Measurements from ENCODE around the gene TMC8. TPM values are rescaled to one million over a fixed set of nuclear protein-coding genes. Genes with fewer than 3 reads are reported as not detected.
"Not testable (repeated sequence)": the region's sequence is repeated elsewhere in the genome, so short reads cannot be mapped to it uniquely, and the experiment has no call there.

The TMC8 gene
- polyA plus RNA-seq, 1 experiment = not detected

DNA sequence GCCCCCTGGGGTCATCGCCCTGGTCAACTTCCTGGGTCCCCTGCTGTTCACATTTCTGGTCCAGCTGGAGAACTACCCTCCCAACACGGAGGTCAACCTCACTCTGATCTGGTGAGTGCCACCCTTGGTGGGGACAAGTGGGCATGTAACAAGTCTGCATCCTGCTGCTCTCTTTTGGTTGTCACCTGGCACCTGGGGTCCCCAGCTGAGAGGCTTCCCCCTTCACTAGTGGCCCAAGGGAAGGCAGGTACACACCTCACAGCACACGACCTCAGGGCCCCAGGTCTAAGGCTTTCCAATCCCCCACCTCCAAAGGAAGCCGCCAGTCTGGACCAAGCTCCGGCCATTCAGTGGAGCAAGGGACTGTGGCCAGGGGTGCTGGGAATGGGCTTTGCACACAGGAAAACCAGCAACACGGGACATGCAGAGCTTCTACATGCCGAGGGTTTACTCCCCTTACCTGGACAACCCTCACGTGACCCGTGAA, 4.4 kb downstream of the TMC8 start:
- ChIA-PET CTCF (interaction anchor here (0.9 kb wide), 2 partner anchors 115 to 116 kb away, joined by 3 read pairs; no protein-coding TSS in a partner anchor), POLR2A (no interaction called here)
- peaks cover 4% of the 10 kb centered on the region; the same call in 1 of the 2 replicates for H3K9me3 ChIP-seq (ENCODE audit: control insufficient read depth, insufficient read depth, low read length)
- no peak overlapping the region for H3K4me3 ChIP-seq (ENCODE audit: low read depth, low read length)
- no peak for DNase-seq (ENCODE audit: low read depth, low spot score)
- no peak overlapping the region for H3K27ac ChIP-seq (ENCODE audit: low read depth, low read length)
- H3K27me3 ChIP-seq (ENCODE audit: control insufficient read depth, insufficient read depth, low read length) = peaks cover 35% of the 10 kb centered on the region
- no peak for TF ChIP-seq CTCF (IDR thresholded peaks at IDR 0.05; ENCODE audit: low read depth, low read length)

DNA sequence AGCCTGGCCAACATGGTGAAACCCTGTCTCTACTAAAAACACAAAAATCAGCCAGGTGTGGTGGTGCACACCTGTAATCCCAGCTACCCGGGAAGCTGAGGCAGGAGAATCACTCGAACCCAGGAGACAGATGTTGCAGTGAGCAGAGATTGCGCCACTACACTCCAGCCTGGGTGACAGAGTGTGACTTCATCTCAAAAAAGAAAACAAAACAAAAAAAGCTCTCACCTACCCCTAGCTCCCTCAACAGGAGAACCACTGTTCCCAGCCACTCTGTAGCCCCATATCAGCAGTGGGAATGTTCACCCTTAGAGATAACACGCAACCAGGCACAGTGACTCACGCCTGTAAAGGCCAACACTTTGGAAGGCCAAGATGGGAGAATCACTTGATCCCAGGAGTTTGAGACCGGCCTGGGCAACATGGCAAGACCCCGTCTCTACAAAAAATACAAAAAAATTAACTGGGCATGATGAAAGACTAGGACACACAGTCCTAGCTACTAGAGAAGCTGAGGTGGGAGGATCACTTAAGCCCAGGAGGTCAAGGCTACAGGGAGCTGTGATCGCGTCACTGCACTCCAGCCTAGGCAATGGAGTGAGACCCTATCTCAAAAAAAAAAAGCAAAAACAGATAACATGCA, 5.4 kb downstream of the TMC8 start:
- POLR2A ChIA-PET = no interaction called here

DNA sequence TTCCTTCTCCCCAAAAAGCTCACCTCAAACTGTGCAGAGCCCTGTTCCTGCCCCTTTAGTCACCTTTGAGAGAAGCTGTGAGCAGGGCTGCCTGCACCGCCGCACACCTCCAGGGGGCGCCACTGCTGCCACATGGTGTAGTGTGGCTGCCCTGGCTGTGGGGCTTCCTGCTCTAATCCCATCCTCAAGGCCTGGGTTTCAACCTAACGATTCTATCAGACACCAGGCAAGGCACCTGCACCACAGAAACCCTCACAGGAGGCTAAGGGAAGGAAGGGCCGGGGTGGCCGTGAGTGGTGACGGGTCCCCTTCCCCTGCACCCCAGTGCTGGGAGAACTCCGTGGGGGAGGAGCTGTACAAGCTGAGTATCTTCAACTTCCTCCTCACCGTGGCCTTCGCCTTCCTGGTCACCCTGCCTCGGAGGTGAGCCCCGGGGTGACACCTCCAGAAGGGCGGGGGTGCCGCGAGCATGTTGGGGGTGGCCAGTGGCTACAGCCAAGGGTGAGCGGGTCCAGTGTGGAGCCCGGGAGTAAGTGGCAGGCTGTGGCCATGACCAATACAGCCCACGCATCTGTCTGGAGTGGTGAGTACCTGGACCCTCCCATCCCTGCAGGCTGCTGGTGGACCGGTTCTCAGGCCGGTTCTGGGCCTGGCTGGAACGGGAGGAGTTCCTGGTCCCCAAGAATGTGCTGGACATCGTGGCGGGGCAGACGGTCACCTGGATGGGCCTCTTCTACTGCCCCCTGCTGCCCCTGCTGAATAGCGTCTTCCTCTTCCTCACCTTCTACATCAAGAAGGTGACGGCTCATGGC, 7.0 kb downstream of the TMC8 start:
- no peak overlapping the region for H3K4me3 ChIP-seq (ENCODE audit: low read depth, low read length)
- TF ChIP-seq CTCF (IDR thresholded peaks at IDR 0.05; ENCODE audit: low read depth, low read length) = peak; percentile 31
- no peak for DNase-seq (ENCODE audit: low read depth, low spot score)
- peaks cover 19% of the 10 kb centered on the region for H3K27me3 ChIP-seq (ENCODE audit: control insufficient read depth, insufficient read depth, low read length)
- peaks cover 5% of the 10 kb centered on the region; the same call in 1 of the 2 replicates for H3K9me3 ChIP-seq (ENCODE audit: control insufficient read depth, insufficient read depth, low read length)
- ChIA-PET POLR2A (no interaction called here), CTCF (interaction anchor here (0.6 kb wide), 1 partner anchor 1337 kb away, joined by 3 read pairs; no protein-coding TSS in a partner anchor)
- H3K27ac ChIP-seq (ENCODE audit: low read depth, low read length) = no peak overlapping the region

More for the DNA sequence above, 5.4 kb downstream of the TMC8 start:
- CTCF ChIA-PET = interaction anchor here (0.6 to 0.7 kb wide), 2 partner anchors 42 to 116 kb away, joined by 3 to 4 read pairs; no protein-coding TSS in a partner anchor
- Histone ChIP-seq H3K27me3 (ENCODE audit: control insufficient read depth, insufficient read depth, low read length) (peaks cover 30% of the 10 kb centered on the region), H3K27ac (ENCODE audit: low read depth, low read length) (no peak overlapping the region), H3K9me3 (ENCODE audit: control insufficient read depth, insufficient read depth, low read length) (peaks cover 9% of the 10 kb centered on the region; the same call in 1 of the 2 replicates), H3K4me3 (ENCODE audit: low read depth, low read length) (no peak overlapping the region)
- no peak for TF ChIP-seq CTCF (IDR thresholded peaks at IDR 0.05; ENCODE audit: low read depth, low read length)
- DNase-seq (ENCODE audit: low read depth, low spot score) = no peak

GRCh38 chr17:78138204-78139060, 7.9 kb downstream of the TMC8 start:
- Histone ChIP-seq H3K27ac (ENCODE audit: low read depth, low read length) (no peak overlapping the region), H3K9me3 (ENCODE audit: control insufficient read depth, insufficient read depth, low read length) (peaks cover 5% of the 10 kb centered on the region; the same call in 1 of the 2 replicates), H3K4me3 (ENCODE audit: low read depth, low read length) (no peak overlapping the region), H3K27me3 (ENCODE audit: control insufficient read depth, insufficient read depth, low read length) (peaks cover 15% of the 10 kb centered on the region)
- no peak for TF ChIP-seq CTCF (IDR thresholded peaks at IDR 0.05; ENCODE audit: low read depth, low read length)
- ChIA-PET POLR2A (no interaction called here), CTCF (no interaction called here)
- no peak for DNase-seq (ENCODE audit: low read depth, low spot score)

DNA sequence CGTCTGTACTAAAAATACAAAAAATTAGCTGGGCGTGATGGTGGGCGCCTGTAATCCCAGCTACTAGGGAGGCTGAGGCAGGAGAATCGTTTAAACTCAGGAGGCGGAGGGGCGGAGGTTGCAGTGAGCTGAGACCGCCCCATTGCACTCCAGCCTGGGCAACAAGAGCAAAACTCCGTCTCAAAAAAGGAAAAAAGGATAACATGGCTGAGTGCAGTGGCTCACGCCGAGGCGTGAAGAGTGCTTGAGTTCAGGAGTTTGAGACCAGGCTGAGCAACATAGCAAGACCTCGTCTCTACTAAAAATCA, 9.2 kb downstream of the TMC8 start:
- H3K9me3 ChIP-seq (ENCODE audit: control insufficient read depth, insufficient read depth, low read length); H3K4me3 ChIP-seq (ENCODE audit: low read depth, low read length); CTCF ChIA-PET; H3K27me3 ChIP-seq (ENCODE audit: control insufficient read depth, insufficient read depth, low read length); DNase-seq (ENCODE audit: low read depth, low spot score); H3K27ac ChIP-seq (ENCODE audit: low read depth, low read length): not testable (repeated sequence)
- POLR2A ChIA-PET = interaction anchor here (0.7 kb wide), 1 partner anchor 195 kb away, joined by 3 read pairs; no protein-coding TSS in a partner anchor

Measured in AG04450 (cell line).